HUDEP-2 (cell line): ENCODE data around the gene CXCR6.

ENCODE experiments used
- DNase-seq, 76 experiments: peaks; one replicate each; lab custom pipeline; 2025; ENCODE audit not compliant: unreplicated experiment in 76 of 76; lab: John Stamatoyannopoulos, UW

CXCR6 gene

GRCh38 chr3:45966371-45966791 lies 23.1 kb downstream of the CXCR6 start:
- no peak for DNase-seq

GRCh38 chr3:45966950-45967640 lies 23.8 kb downstream of the CXCR6 start:
- DNase-seq: no peak

- DNase-seq: no peak
Observed at GRCh38 chr3:45967724-45968123, 24.5 kb downstream of the CXCR6 start.

- no peak for DNase-seq
Observed at GRCh38 chr3:45968149-45968548, 24.9 kb downstream of the CXCR6 start.

GRCh38 chr3:45968706-45969105 lies 25.4 kb downstream of the CXCR6 start:
- DNase-seq: no peak

GRCh38 chr3:45969116-45969515 lies 25.9 kb downstream of the CXCR6 start:
- no peak for DNase-seq

GRCh38 chr3:45969953-45970352 lies 26.7 kb downstream of the CXCR6 start:
- no peak for DNase-seq

- DNase-seq: no peak
Observed at GRCh38 chr3:45972534-45973402, 29.5 kb downstream of the CXCR6 start.

- no peak for DNase-seq
Observed at GRCh38 chr3:45974686-45975085, 31.4 kb downstream of the CXCR6 start.

GRCh38 chr3:45975686-45976085 lies 32.4 kb downstream of the CXCR6 start:
- DNase-seq: no peak

GRCh38 chr3:45976191-45977091 lies 33.2 kb downstream of the CXCR6 start:
- DNase-seq: no peak

- DNase-seq: no peak
Observed at GRCh38 chr3:45978006-45978761, 34.9 kb downstream of the CXCR6 start.

GRCh38 chr3:45979378-45979777 lies 36.1 kb downstream of the CXCR6 start:
- DNase-seq: no peak

GRCh38 chr3:45980229-45980813 lies 37.1 kb downstream of the CXCR6 start:
- no peak for DNase-seq

- DNase-seq: no peak
Observed at GRCh38 chr3:45980819-45981218, 37.6 kb downstream of the CXCR6 start.

GRCh38 chr3:45981346-45982074 lies 38.2 kb downstream of the CXCR6 start:
- DNase-seq: peak in 20 of 76 experiments; percentile 2 to 51 (median 16)

- no peak for DNase-seq
Observed at GRCh38 chr3:45983770-45984169, 40.5 kb downstream of the CXCR6 start.

- DNase-seq: no peak
Observed at GRCh38 chr3:45984331-45985312, 41.4 kb downstream of the CXCR6 start.
